Body of pancreas (tissue), 4 donors: ENCODE measurements around the gene XBP1. TPM values are rescaled to one million over a fixed set of nuclear protein-coding genes. Genes with fewer than 3 reads are reported as not detected.

Experiments used
- ATAC-seq: fragments of 150-250 bp; one replicate; pipeline ENCODE4 v1.9.1; 2016
- DNase-seq, 4 donors: peaks; one replicate each; pipeline ENCODE4 v3.0.0-alpha.2; 2019
- H3K27ac ChIP-seq, 4 donors: fragments of 200-600 bp; sonication (generic); 1 replicate in 3 of 4; 2 replicates in 1 of 4; pipeline versions ENCODE4 v1.5.1 to v1.6.1; 2016 to 2019; ENCODE audit warnings: mild to moderate bottlenecking in 1 of 4, mixed read lengths in 1 of 4, moderate library complexity in 1 of 4
- H3K27me3 ChIP-seq, 2 donors: fragments of 200-600 bp; sonication (generic); one replicate each; pipeline ENCODE4 v1.6.0; 2016; ENCODE audit warnings: mild to moderate bottlenecking in 1 of 2
- H3K36me3 ChIP-seq, 2 donors: fragments of 200-600 bp; sonication (generic); replicated peaks in 1 of 2; 2 replicates each; pipeline ENCODE4 v1.5.1; 2016; ENCODE audit warnings: low read depth in 2 of 2; ENCODE audit not compliant: insufficient read depth in 1 of 2
- H3K4me1 ChIP-seq: fragments of 200-600 bp; sonication (generic); one replicate; pipeline ENCODE4 v1.6.0; 2016
- H3K4me3 ChIP-seq, 2 donors: fragments of 200-600 bp; sonication (generic); 1 replicate in 1 of 2; 2 replicates in 1 of 2; pipeline ENCODE4 v1.5.1; 2016 to 2019
- H3K9me3 ChIP-seq, 3 donors: fragments of 200-600 bp; sonication (generic); 1 replicate in 2 of 3; 2 replicates in 1 of 3; pipeline ENCODE4 v1.5.1; 2016
- CTCF ChIP-seq, 7 experiments: fragments of 450-650 bp in 4 of 7; fragments of 200-600 bp in 3 of 7; sonication (generic) in 3 of 7; IDR thresholded peaks; one replicate each; pipeline ENCODE4 v1.5.1; 2016 to 2019; ENCODE audit warnings: antibody characterized with exemption in 7 of 7
- POLR2A ChIP-seq, 3 donors: fragments of 450-650 bp; IDR thresholded peaks; one replicate each; pipeline ENCODE4 v1.6.1; 2016; ENCODE audit warnings: antibody characterized with exemption in 3 of 3, mild to moderate bottlenecking in 2 of 3
- WGBS, 2 donors: methylation state at CpG; one replicate each; pipeline ENCODE4 v1.1.5; 2017; 5-methylcytosine and 5-hydroxymethylcytosine counted together
- intact Hi-C: fragments of 100-400 bp; cut with DNase I; formaldehyde crosslinking; loops from one replicate; pipeline ENCODE4 v1.15.1; 2023
- total RNA-seq, 2 donors: library from RNA; depleted of rRNA; stranded (reverse); fragments of >200 nt; gene quantifications; one replicate each; pipeline ENCODE4 v1.1.0, GENCODE V29; 2016

XBP1 gene
- total RNA-seq, 2 donors from 2014 or later: 642 to 771 TPM

GRCh38 chr22:28838971-28839370 is 38.6 kb upstream of the XBP1 start:
- ATAC-seq: no peak
- TF ChIP-seq POLR2A (IDR thresholded peaks at IDR 0.05) (no peak), CTCF (IDR thresholded peaks at IDR 0.05) (no peak)

DNA sequence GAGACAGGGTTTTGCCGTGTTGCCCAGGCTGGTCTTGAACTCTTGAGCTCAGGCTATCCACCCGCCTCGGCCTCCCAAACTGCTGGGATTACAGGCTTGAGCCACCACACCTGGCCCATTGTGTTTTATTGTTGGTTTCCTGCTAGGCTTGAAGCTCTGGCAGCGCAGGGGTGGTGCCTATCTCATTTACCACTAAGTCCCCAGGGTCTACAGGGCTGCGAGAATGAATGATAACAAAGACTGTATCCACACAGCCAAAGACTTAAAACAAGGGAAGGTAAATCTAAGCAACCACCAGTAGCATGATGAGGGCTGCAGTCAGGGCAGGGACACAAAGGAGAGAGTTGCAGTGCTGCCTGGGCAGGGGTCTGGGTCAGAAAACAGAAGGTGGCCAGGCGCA is 37.3 kb upstream of the XBP1 start:
- TF ChIP-seq POLR2A (IDR thresholded peaks at IDR 0.05) (no peak), CTCF (IDR thresholded peaks at IDR 0.05) (no peak)
- Histone ChIP-seq H3K4me3 (no peak overlapping the region), H3K4me1 (no peaks in the 10 kb centered on the region), H3K27me3 (no peaks in the 10 kb centered on the region), H3K9me3 (no peaks in the 10 kb centered on the region), H3K36me3 (no peaks in the 10 kb centered on the region), H3K27ac (no peak overlapping the region)
- ATAC-seq: no peak
- no peak for DNase-seq
- intact Hi-C loops: loop anchor here (10.0 kb wide), 1 partner anchor 53 kb away; no protein-coding TSS in a partner anchor
- 91 to 93% methylated on average over 5 to 6 of the region's 6 CpGs for WGBS, 2 donors

More at GRCh38 chr22:28838971-28839370, 38.6 kb upstream of the XBP1 start:
- WGBS, 2 donors: 75 to 80% methylated on average over 5 of the region's 5 CpGs
- no peak overlapping the region for H3K27ac ChIP-seq
- H3K4me1 ChIP-seq: no peaks in the 10 kb centered on the region
- intact Hi-C loops: loop anchor here (10.0 kb wide), 1 partner anchor 54 kb away; no protein-coding TSS in a partner anchor
- DNase-seq: no peak
- no peaks in the 10 kb centered on the region for H3K27me3 ChIP-seq
- no peaks in the 10 kb centered on the region for H3K36me3 ChIP-seq
- H3K4me3 ChIP-seq: no peak overlapping the region
- no peaks in the 10 kb centered on the region for H3K9me3 ChIP-seq

GRCh38 chr22:28835630-28836189 is 35.3 kb upstream of the XBP1 start:
- Histone ChIP-seq H3K4me3 (no peak overlapping the region), H3K9me3 (no peaks in the 10 kb centered on the region), H3K27me3 (no peaks in the 10 kb centered on the region), H3K4me1 (peaks cover under 1% of the 10 kb centered on the region), H3K27ac (no peak overlapping the region), H3K36me3 (no peaks in the 10 kb centered on the region)
- DNase-seq (no peak), ATAC-seq (no peak)
- TF ChIP-seq CTCF (IDR thresholded peaks at IDR 0.05) (no peak), POLR2A (IDR thresholded peaks at IDR 0.05) (no peak)
- intact Hi-C loops: loop anchor here (10.0 kb wide), 1 partner anchor 51 kb away; no protein-coding TSS in a partner anchor
- WGBS, 2 donors: 88 to 97% methylated on average over 6 to 11 of the region's 11 CpGs

DNA sequence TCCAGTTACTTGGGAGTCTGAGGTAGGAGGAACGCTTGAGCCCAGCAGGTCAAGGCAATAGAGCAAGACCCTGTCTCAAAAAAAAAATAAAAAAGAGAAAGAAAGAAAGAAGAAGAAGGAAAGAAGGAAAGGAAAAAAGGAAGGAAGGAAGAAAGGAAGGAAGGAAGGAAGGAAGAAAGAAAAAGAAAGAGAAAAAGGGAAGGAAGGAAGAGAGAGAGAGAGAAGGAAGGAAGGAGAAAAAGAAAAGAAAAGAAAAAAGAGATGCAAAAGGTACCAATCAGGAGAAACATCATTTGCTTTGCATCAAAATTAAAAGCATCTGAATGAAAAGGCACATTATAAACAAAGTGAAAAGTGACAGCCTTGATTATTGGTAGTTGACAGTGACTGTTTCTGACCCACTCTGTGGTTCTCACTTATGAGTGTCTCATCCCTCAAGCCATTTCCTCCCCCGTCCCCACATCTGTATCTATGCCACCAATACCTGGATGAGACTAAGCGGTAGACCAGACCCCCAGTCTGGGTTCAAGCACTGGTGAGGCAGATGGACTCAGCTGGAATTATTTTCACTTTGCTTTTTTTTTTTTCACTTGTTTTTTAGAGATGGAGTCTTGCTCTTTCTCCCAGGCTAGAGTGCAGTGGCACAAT is 33.0 kb upstream of the XBP1 start:
- H3K27me3 ChIP-seq: no peaks in the 10 kb centered on the region
- no peak overlapping the region for H3K27ac ChIP-seq
- peaks cover 23% of the 10 kb centered on the region for H3K4me1 ChIP-seq
- 87 to 89% methylated on average over 3 of the region's 3 CpGs for WGBS, 2 donors
- no peak overlapping the region for H3K4me3 ChIP-seq
- no peaks in the 10 kb centered on the region for H3K36me3 ChIP-seq
- TF ChIP-seq POLR2A (IDR thresholded peaks at IDR 0.05) (no peak), CTCF (IDR thresholded peaks at IDR 0.05) (no peak)
- intact Hi-C loops: loop anchor here (5.0 to 10.0 kb wide), 2 partner anchors 49 to 226 kb away; no protein-coding TSS in a partner anchor
- H3K9me3 ChIP-seq: no peaks in the 10 kb centered on the region
- DNase-seq (no peak), ATAC-seq (no peak)
